ENCODE measurements around the gene RTP5. TPM values are rescaled to one million over a fixed set of nuclear protein-coding genes. Genes with fewer than 3 reads are reported as not detected.
"Not testable (repeated sequence)": the region's sequence is repeated elsewhere in the genome, so short reads cannot be mapped to it uniquely, and the experiment has no call there.

RTP5 gene
- total and polyA plus RNA-seq, 8 donors = 0.02 to 0.19 TPM; not detected in 6

DNA sequence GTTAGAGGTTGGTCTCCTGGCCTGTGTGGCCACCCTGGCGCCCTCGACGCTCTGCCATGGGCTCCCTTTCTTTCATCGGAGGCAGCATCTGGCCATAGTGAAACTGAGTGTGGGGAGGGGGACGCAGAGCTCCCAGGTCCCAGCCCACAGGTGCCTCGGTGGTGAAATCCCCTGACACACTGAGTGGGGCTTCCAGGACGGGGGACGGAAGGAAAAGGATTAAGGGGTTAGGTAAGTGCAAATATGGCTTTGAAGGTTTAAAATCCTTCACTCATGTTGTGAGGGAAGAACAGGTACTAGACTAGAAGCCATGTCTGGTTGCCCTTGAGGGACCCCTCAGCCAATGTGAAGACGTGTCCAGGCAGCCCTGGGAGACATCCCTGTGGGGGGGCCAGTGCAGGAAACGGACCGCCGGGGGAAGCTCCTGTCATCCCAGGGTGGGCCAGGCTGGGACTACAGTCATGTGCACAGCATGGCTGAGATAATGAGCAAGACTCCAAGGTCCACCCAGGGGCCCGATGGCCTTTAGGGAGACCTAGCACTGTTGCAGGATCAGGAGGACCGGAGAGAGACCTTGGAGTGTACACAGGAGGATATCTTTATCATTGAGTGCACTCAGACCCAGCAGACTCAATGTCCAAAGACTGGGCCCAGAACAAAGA is 36.3 kb downstream of the RTP5 start:
- Histone ChIP-seq H3K36me3 (no peaks in the 10 kb centered on the region), H3K9me3 (no peaks in the 10 kb centered on the region), H3K27me3 (no peaks in the 10 kb centered on the region), H3K4me1 (peaks cover 59 to 76% (median 61%) of the 10 kb centered on the region in 3 donors), H3K27ac (peak overlapping the region; percentile 74 to 90 (median 84)), H3K4me3 (no peak overlapping the region)
- ATAC-seq (peak in 3 of 4 donors; percentile 0 to 5 (median 3)), FAIRE-seq (no peak), DNase-seq (peak in 4 of 6 donors; percentile 38 to 74 (median 63))
- 62 to 63% methylated on average over 14 of the region's 14 CpGs for WGBS, 2 donors
- TF ChIP-seq, protein P1, sequence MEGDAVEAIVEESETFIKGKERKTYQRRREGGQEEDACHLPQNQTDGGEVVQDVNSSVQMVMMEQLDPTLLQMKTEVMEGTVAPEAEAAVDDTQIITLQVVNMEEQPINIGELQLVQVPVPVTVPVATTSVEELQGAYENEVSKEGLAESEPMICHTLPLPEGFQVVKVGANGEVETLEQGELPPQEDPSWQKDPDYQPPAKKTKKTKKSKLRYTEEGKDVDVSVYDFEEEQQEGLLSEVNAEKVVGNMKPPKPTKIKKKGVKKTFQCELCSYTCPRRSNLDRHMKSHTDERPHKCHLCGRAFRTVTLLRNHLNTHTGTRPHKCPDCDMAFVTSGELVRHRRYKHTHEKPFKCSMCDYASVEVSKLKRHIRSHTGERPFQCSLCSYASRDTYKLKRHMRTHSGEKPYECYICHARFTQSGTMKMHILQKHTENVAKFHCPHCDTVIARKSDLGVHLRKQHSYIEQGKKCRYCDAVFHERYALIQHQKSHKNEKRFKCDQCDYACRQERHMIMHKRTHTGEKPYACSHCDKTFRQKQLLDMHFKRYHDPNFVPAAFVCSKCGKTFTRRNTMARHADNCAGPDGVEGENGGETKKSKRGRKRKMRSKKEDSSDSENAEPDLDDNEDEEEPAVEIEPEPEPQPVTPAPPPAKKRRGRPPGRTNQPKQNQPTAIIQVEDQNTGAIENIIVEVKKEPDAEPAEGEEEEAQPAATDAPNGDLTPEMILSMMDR (IDR thresholded peaks at IDR 0.05) = no peak
- intact Hi-C loops (cut with DNase I) = no loop called here

DNA sequence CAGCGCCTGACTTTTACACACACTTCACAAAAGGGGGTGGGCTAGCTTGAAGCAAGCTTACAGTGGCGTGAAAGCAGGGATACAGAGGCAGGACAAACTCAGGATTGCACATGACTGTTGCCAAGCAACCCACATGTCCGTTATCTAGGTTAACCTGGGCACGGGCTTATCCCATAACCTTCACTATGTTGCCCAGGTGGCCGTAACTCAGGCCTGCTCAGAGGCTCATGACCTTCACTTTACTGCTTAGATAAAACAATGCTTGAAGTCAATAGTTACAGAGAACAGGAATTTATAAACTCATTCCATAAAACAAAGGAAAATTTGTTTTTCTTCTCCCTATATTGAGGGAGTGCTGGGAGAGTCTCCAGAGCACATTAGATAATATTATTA is 36.8 kb downstream of the RTP5 start:
- H3K27me3 ChIP-seq; FAIRE-seq; intact Hi-C loops (cut with DNase I); H3K36me3 ChIP-seq; H3K9me3 ChIP-seq: not testable (repeated sequence)
- WGBS, 2 donors = 25 to 26% methylated on average over 5 of the region's 5 CpGs
- peak overlapping the region in 1 of 4 donors; percentile 2 for H3K4me3 ChIP-seq
- ATAC-seq (peak; percentile 41 to 61 (median 49)), DNase-seq (peak; percentile 57 to 90 (median 78))
- peaks cover 56 to 71% (median 60%) of the 10 kb centered on the region in 3 donors for H3K4me1 ChIP-seq
- H3K27ac ChIP-seq = peak overlapping the region; percentile 74 to 90 (median 84)

DNA sequence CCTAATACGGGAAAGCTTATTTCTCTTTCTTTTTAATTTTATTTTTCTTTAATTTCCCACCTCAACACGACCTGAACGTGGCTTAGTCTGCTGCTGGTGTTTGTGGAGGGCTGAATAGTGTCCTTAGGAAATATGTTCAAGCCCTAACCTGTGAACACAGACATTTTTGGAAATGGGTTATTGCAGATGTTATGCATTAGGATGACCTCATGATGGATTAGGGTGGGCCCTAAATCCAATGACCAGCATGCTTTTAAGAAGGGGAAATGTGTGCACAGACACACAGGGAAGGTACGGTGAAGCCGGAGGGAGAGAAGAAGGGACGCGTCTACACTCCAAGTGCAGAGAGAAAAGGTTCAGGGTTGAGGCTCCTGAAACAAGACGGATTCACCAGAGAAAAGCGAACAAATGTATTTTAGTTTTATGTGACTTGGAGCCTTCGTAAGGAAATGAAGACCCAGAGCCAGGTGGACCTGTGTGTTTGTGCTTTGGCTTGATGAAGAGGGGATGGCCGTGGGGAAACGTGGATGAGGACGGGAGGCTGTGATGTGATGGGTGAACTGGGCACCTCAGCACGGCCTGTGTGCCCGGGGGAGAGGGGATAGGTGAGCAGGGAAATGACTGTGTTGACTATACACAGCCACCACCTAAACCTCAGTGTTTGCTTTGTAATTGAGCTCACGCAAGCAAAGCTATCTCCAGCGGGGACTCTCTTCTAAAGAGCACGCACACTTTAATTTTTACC is 37.5 kb downstream of the RTP5 start:
- ATAC-seq (peak in 2 of 4 donors; percentile 2 to 6), DNase-seq (peak in 4 of 6 donors; percentile 18 to 50 (median 34)), FAIRE-seq (no peak)
- peak overlapping the region; percentile 74 to 90 (median 84) for H3K27ac ChIP-seq
- no peaks in the 10 kb centered on the region for H3K27me3 ChIP-seq
- H3K9me3 ChIP-seq = no peaks in the 10 kb centered on the region
- intact Hi-C loops (cut with DNase I) = no loop called here
- H3K4me3 ChIP-seq = peak overlapping the region in 1 of 4 donors; percentile 2
- TF ChIP-seq, protein P1 (IDR thresholded peaks at IDR 0.05) = no peak
- H3K36me3 ChIP-seq = no peaks in the 10 kb centered on the region
- H3K4me1 ChIP-seq = peaks cover 52 to 68% (median 58%) of the 10 kb centered on the region in 3 donors
- 47 to 48% methylated on average over 18 of the region's 18 CpGs for WGBS, 2 donors

DNA sequence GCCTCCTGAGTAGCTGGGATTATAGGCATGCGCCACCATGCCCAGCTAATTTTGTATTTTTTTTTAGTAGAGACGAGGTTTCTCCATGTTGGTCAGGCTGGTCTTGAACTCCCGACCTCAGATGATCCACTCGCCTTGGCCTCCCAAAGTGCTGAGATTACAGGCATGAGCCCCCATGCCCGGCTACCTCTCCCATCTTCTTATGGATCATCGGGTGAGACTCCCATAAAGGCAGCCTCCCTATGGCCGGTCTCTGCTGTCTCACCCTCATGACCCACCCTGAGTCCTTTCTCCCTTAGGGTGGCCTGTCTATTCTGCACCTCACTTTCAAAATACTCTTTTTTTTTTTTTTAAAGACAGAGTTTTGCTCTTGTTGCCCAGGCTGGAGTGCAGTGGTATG is 38.3 kb downstream of the RTP5 start:
- intact Hi-C loops (cut with DNase I); H3K4me3 ChIP-seq; H3K27me3 ChIP-seq; FAIRE-seq; H3K36me3 ChIP-seq; ATAC-seq; H3K9me3 ChIP-seq: not testable (repeated sequence)
- Histone ChIP-seq H3K27ac (peak overlapping the region; percentile 74 to 90 (median 84)), H3K4me1 (peaks cover 47 to 63% (median 55%) of the 10 kb centered on the region in 3 donors)
- 92 to 94% methylated on average over 7 of the region's 7 CpGs for WGBS, 2 donors
- DNase-seq = peak in 3 of 6 donors; percentile 9 to 19 (median 10)

DNA sequence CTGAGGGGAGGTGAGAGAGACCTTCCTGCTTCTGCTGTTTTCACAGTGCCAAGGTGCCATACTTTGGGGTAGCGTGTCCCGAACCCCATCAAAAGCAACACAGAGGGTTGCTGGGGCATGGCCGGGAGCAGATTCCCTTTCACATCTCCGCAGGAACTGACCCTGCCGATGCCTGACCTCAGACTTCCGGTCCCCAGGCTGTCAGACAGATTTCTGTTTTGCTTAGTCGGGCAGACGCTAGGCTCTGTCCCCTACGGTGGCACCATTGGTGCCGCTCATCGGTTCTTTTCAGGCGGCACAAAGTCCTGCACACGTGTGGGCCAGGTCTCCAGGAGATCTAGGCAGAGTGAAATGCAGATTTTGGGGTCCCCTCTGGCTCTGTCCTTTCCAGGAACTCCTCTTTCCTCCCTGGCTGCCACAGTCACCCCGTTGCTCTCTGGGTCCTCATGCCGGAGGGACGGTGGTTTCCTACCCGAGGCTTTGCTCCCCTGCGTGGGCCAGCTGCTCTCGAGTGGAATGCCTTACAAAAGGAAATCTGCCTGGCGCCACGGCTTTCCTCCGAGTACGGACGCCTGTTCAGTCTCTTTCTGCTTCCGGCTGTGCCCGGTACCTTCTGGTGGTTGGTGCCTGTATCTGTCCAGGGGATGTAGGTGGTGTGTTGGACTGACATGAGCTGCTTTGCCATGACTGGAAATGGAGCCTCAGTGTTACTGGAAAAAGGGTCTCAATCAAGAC is 39.3 kb downstream of the RTP5 start:
- TF ChIP-seq, protein P1 (IDR thresholded peaks at IDR 0.05) = no peak
- Histone ChIP-seq H3K4me3 (no peak overlapping the region), H3K36me3 (no peaks in the 10 kb centered on the region), H3K27ac (peak overlapping the region; percentile 12 to 86 (median 24)), H3K4me1 (peaks cover 38 to 52% (median 45%) of the 10 kb centered on the region in 3 donors), H3K9me3 (no peaks in the 10 kb centered on the region), H3K27me3 (no peaks in the 10 kb centered on the region)
- FAIRE-seq = no peak
- WGBS, 2 donors = 86 to 93% methylated on average over 25 to 26 of the region's 26 CpGs
- ATAC-seq = no peak
- intact Hi-C loops (cut with DNase I) = no loop called here
- DNase-seq = peak in 4 of 6 donors; percentile 10 to 54 (median 26)
